ENCODE measurements around the gene TPD52L1.
"Not testable (repeated sequence)": the region's sequence is repeated elsewhere in the genome, so short reads cannot be mapped to it uniquely, and the experiment has no call there.

TPD52L1 gene

GRCh38 chr6:125151700-125152099, 1.9 kb upstream of the TPD52L1 start:
- TF ChIP-seq, protein P1, sequence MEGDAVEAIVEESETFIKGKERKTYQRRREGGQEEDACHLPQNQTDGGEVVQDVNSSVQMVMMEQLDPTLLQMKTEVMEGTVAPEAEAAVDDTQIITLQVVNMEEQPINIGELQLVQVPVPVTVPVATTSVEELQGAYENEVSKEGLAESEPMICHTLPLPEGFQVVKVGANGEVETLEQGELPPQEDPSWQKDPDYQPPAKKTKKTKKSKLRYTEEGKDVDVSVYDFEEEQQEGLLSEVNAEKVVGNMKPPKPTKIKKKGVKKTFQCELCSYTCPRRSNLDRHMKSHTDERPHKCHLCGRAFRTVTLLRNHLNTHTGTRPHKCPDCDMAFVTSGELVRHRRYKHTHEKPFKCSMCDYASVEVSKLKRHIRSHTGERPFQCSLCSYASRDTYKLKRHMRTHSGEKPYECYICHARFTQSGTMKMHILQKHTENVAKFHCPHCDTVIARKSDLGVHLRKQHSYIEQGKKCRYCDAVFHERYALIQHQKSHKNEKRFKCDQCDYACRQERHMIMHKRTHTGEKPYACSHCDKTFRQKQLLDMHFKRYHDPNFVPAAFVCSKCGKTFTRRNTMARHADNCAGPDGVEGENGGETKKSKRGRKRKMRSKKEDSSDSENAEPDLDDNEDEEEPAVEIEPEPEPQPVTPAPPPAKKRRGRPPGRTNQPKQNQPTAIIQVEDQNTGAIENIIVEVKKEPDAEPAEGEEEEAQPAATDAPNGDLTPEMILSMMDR (conservative IDR thresholded peaks at IDR 0.05; ENCODE audit: control insufficient read depth, insufficient read depth, low read depth, low read length): no peak
- no peak overlapping the region for H3K4me3 ChIP-seq (ENCODE audit: control insufficient read depth, low read depth, low read length)
- DNase-seq (ENCODE audit: low read depth): no peak

DNA sequence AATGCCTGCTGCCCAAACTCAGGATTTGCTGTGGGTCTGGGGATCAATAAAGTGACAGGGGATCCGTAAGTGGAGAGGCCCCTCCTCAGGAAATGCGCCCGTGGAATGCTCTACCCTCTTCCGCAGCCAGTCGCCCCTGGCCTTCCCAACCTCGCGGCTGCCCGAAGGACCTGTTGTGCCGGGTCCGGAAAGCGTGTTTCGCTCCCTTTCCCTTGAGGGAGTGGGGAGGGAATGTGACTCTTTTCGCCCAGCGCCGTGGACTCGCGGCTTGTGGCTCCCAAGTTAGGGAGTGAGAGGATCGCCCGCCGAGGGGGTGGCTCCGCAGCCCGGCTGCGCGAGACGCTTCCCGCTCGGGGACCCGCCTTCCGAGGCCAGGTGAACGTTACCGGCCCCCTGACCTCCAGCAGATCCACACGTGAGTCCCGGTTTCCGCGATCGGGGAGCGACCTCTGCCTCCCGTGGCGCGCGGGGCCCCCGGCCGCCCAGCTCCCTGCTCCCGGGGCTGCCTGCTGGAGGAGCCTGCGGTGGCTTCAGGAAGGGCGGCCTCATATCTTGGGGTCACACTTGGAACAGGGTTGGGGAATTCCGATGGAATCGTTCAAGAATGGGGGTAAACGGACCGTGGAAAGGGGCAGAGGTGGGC, 666 bp downstream of the TPD52L1 start:
- no peak for DNase-seq (ENCODE audit: low read depth)
- TF ChIP-seq, protein P1 (conservative IDR thresholded peaks at IDR 0.05; ENCODE audit: control insufficient read depth, insufficient read depth, low read depth, low read length): no peak
- peak overlapping the region; percentile 64 for H3K4me3 ChIP-seq (ENCODE audit: control insufficient read depth, low read depth, low read length)

DNA sequence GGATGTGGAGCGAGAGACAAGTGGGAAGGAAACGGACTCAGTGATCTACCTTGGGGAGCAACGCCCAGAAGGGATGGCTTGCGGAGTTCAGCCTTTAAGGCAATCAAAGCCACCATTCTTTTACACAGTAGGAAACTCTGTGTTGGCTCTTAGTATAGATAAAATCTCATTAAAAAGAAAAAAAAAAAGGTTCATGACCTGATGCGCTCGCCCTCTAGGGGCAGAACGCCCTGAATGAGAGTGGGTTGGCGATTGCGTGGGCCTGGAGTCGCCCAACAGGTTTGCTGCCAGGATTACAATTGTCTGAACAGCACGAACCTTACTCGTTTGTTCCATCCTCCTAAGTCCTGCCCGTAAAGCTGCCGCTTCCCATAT, 1.2 kb downstream of the TPD52L1 start:
- peak overlapping the region; percentile 64 for H3K4me3 ChIP-seq (ENCODE audit: control insufficient read depth, low read depth, low read length)
- peak; percentile 25 for DNase-seq (ENCODE audit: low read depth)
- TF ChIP-seq, protein P1 (conservative IDR thresholded peaks at IDR 0.05; ENCODE audit: control insufficient read depth, insufficient read depth, low read depth, low read length): peak; percentile 40

DNA sequence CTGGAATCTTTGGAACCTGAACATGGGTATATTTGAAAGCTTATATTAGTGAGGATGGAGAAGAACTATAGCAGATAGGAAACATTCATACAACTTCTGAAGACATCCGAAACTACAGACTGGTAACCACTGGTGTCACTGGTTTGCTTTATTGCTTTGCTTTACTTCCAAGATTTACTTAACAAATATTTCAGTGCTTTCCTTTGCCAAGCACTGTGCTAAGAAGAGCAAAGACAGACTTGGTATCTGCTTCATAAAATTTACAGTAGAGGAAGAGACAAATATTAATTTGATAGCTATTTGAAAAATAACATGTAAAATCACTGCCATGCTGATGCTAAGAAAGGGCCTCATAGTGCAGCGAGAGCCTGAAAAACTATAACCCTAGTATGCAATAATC, 1.8 kb downstream of the TPD52L1 start:
- H3K4me3 ChIP-seq (ENCODE audit: control insufficient read depth, low read depth, low read length): no peak overlapping the region
- DNase-seq (ENCODE audit: low read depth): no peak
- TF ChIP-seq, protein P1 (conservative IDR thresholded peaks at IDR 0.05; ENCODE audit: control insufficient read depth, insufficient read depth, low read depth, low read length): no peak

DNA sequence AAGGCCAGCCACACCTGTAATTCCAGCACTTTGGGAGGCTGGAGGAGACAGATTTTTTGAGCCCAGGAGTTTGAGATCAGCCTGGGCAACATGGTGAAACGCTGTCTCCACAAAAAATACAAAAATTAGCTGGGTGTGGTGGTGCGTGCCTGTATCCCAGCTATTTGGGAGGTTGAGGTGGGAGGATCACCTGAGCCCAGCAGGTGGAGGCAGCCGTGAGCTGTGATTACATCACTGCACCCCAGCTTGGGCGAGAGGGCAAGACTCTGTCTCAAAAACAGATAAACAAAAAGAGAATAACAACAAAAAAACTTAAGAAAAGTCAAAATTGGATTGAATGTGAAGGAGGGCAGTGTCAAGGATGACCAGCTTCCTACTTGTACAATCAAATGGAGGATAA, 2.9 kb downstream of the TPD52L1 start:
- H3K4me3 ChIP-seq (ENCODE audit: control insufficient read depth, low read depth, low read length): no peak overlapping the region
- TF ChIP-seq, protein P1 (conservative IDR thresholded peaks at IDR 0.05; ENCODE audit: control insufficient read depth, insufficient read depth, low read depth, low read length): no peak
- DNase-seq (ENCODE audit: low read depth): no peak

GRCh38 chr6:125157280-125157679, 3.7 kb downstream of the TPD52L1 start:
- TF ChIP-seq, protein P1 (conservative IDR thresholded peaks at IDR 0.05; ENCODE audit: control insufficient read depth, insufficient read depth, low read depth, low read length): no peak
- no peak for DNase-seq (ENCODE audit: low read depth)

GRCh38 chr6:125157725-125158124, 4.2 kb downstream of the TPD52L1 start:
- TF ChIP-seq, protein P1 (conservative IDR thresholded peaks at IDR 0.05; ENCODE audit: control insufficient read depth, insufficient read depth, low read depth, low read length): no peak
- H3K4me3 ChIP-seq (ENCODE audit: control insufficient read depth, low read depth, low read length): no peak overlapping the region
- DNase-seq (ENCODE audit: low read depth): no peak

More at GRCh38 chr6:125157280-125157679, 3.7 kb downstream of the TPD52L1 start:
- no peak overlapping the region for H3K4me3 ChIP-seq (ENCODE audit: control insufficient read depth, low read depth, low read length)

DNA sequence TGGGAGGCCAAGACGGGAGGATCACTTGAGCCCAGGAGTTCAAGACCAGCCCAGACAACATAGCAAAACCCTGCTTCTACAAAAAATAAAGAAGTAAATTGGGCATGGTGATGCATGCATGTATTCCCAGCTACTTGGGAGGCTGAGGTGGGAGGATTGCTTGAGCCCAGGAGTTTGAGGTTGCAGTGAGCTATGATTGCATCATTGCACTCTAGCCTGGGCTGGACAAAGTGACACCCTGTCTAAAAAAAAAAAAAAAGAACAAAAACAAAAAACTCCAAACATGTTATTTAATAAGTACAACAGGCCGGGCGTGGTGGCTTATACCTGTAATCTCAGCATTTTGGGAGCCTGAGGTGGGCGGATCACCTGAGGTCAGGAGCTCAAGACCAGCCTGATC, 9.8 kb downstream of the TPD52L1 start:
- DNase-seq (ENCODE audit: low read depth): not testable (repeated sequence)

More for the DNA sequence above, 9.8 kb downstream of the TPD52L1 start:
- not testable (repeated sequence) for H3K4me3 ChIP-seq (ENCODE audit: control insufficient read depth, low read depth, low read length)

Data from fibroblast of mammary gland (primary cell).